Measurements from ENCODE around the gene CELA3A.

The CELA3A gene

DNA sequence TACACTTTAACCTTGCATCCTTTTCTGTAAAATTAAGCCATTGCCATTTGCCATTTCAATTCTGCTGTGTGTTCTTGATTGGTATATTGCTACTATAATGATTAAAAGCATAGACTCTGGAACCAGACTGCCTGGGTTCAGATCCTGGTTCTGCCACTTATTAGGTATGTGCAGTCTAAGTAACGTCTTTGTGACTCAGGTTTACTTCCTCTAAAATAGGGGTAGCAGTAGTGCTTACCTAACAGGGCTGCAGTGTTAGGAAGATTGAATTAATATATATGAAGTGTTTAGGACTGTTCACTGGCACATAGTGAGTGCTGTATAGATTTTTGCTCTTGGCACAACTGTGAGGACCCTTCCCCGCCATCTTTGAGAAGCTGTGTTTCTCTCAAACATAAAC lies 55.5 kb downstream of the CELA3A start:
- Histone ChIP-seq H3K4me2 (ENCODE audit: low read length) (no peak overlapping the region), H3F3A (ENCODE audit: control insufficient read depth, insufficient read depth) (0 out of 2 replicates have a peak, but pooled peaks cover 2% of the 10 kb centered on the region), H3K9me2 (replicated peaks; ENCODE audit: control insufficient read depth, low read length) (no peaks in the 10 kb centered on the region), H3K4me1 (ENCODE audit: control insufficient read depth, low read length) (peaks cover 66% of the 10 kb centered on the region), H3K27ac (ENCODE audit: low read depth, low read length) (no peak overlapping the region), H3K27me3 (ENCODE audit: control insufficient read depth, low read length) (no peaks in the 10 kb centered on the region), H4K20me1 (ENCODE audit: control insufficient read depth, insufficient read depth, low read depth, low read length) (peaks cover 54% of the 10 kb centered on the region), H3K79me2 (ENCODE audit: control insufficient read depth, low read length) (peaks cover 93% of the 10 kb centered on the region), H3K9me3 (ENCODE audit: control insufficient read depth, insufficient read depth, low read length) (no peaks in the 10 kb centered on the region), H3K36me3 (ENCODE audit: control insufficient read depth, low read length) (peaks cover 44% of the 10 kb centered on the region), H3K4me3 (ENCODE audit: low read length) (no peak overlapping the region)
- TF ChIP-seq EZH2phosphoT487 (IDR thresholded peaks at IDR 0.05; ENCODE audit: borderline replicate concordance, low read length), result no peak
- TF ChIP-seq CTCF (IDR thresholded peaks at IDR 0.05; ENCODE audit: low read depth, low read length, poor library complexity, severe bottlenecking), result no peak

DNA sequence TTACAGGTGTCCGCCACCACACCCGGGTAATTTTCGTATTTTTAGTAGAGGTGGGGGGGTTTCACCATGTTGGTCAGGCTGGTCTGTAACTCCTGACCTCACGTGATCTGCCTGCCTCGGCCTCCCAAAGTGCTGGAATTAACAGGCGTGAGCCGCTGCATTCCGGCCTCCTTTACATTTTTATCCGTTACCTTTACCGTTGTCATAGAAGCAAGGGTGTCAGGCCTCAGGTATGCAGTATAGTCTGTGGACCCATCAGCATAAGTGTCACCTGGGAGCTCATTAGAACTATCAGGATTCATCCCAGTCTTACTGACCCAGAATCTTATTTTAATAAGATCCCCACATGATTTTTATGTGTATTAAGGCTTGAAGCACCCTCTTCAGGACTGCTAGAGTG lies 56.4 kb downstream of the CELA3A start:
- no peak overlapping the region; the same call in 1 of the 2 replicates for H3K4me2 ChIP-seq (ENCODE audit: low read length)
- no peak overlapping the region for H3K27ac ChIP-seq (ENCODE audit: low read depth, low read length)
- peaks cover 99% of the 10 kb centered on the region for H3K79me2 ChIP-seq (ENCODE audit: control insufficient read depth, low read length)
- H3K9me2 ChIP-seq (replicated peaks; ENCODE audit: control insufficient read depth, low read length), result no peaks in the 10 kb centered on the region
- 0 out of 2 replicates have a peak, but pooled peaks cover 2% of the 10 kb centered on the region for H3F3A ChIP-seq (ENCODE audit: control insufficient read depth, insufficient read depth)
- H3K36me3 ChIP-seq (ENCODE audit: control insufficient read depth, low read length), result peaks cover 46% of the 10 kb centered on the region
- H4K20me1 ChIP-seq (ENCODE audit: control insufficient read depth, insufficient read depth, low read depth, low read length), result peaks cover 54% of the 10 kb centered on the region
- TF ChIP-seq CTCF (IDR thresholded peaks at IDR 0.05; ENCODE audit: low read depth, low read length, poor library complexity, severe bottlenecking), result no peak
- no peak for TF ChIP-seq EZH2phosphoT487 (IDR thresholded peaks at IDR 0.05; ENCODE audit: borderline replicate concordance, low read length)
- peaks cover 62% of the 10 kb centered on the region for H3K4me1 ChIP-seq (ENCODE audit: control insufficient read depth, low read length)
- H3K4me3 ChIP-seq (ENCODE audit: low read length), result no peak overlapping the region
- H3K9me3 ChIP-seq (ENCODE audit: control insufficient read depth, insufficient read depth, low read length), result no peaks in the 10 kb centered on the region
- no peaks in the 10 kb centered on the region for H3K27me3 ChIP-seq (ENCODE audit: control insufficient read depth, low read length)
